Mesendoderm (in vitro differentiated cells): ENCODE data around the gene RIPOR3.

Source experiments
- DNase-seq: peaks from one replicate; pipeline ENCODE4 v3.0.0; 2013
- H2AK5ac ChIP-seq: 2 replicates; pipeline ENCODE4 v1.6.1; 2013; ENCODE audit warnings: low read length, inconsistent platforms
- H2BK120ac ChIP-seq: 2 replicates; pipeline ENCODE4 v1.6.1; 2013; ENCODE audit warnings: low read depth, mild to moderate bottlenecking, low read length, moderate library complexity, mixed read lengths
- H2BK15ac ChIP-seq: replicated peaks from 2 replicates; pipeline ENCODE4 v1.6.1; 2013; ENCODE audit warnings: low read depth, mild to moderate bottlenecking, moderate library complexity
- H2BK5ac ChIP-seq: 2 replicates; pipeline ENCODE4 v1.6.1; 2013; ENCODE audit warnings: low read length, inconsistent platforms
- H3K18ac ChIP-seq: 2 replicates; pipeline ENCODE4 v1.6.1; 2013; ENCODE audit warnings: mild to moderate bottlenecking, low read length, mixed read lengths
- H3K23ac ChIP-seq: one replicate; pipeline ENCODE4 v1.6.1; 2013; ENCODE audit warnings: low read length
- H3K27ac ChIP-seq: 2 replicates; pipeline ENCODE4 v1.5.1; 2013; ENCODE audit warnings: low read depth, mild to moderate bottlenecking, inconsistent platforms, low read length, moderate library complexity
- H3K27me3 ChIP-seq: 2 replicates; pipeline ENCODE4 v1.6.1; 2013; ENCODE audit warnings: low read length, control low read depth, mild to moderate bottlenecking, inconsistent platforms; ENCODE audit not compliant: insufficient read depth, poor library complexity
- H3K36me3 ChIP-seq: 2 replicates; pipeline ENCODE4 v1.6.1; 2013; ENCODE audit warnings: low read length, inconsistent platforms; ENCODE audit not compliant: control insufficient read depth, insufficient read depth
- H3K4ac ChIP-seq: one replicate; pipeline ENCODE4 v1.6.1; 2013; ENCODE audit warnings: low read depth, mild to moderate bottlenecking, low read length, moderate library complexity
- H3K4me1 ChIP-seq: 2 replicates; pipeline ENCODE4 v1.6.1; 2013; ENCODE audit warnings: low read depth, low read length, inconsistent platforms; ENCODE audit not compliant: control insufficient read depth
- H3K4me2 ChIP-seq: 2 replicates; pipeline ENCODE4 v1.6.1; 2013; ENCODE audit warnings: low read length
- H3K4me3 ChIP-seq: 2 replicates; pipeline ENCODE4 v1.5.1; 2013; ENCODE audit warnings: mild to moderate bottlenecking, low read length
- H3K56ac ChIP-seq: one replicate; pipeline ENCODE4 v1.6.1; 2013; ENCODE audit warnings: low read length
- H3K79me1 ChIP-seq: 2 replicates; pipeline ENCODE4 v1.6.1; 2013; ENCODE audit warnings: low read length, inconsistent platforms
- H3K79me2 ChIP-seq: 2 replicates; pipeline ENCODE4 v1.6.1; 2013; ENCODE audit warnings: mild to moderate bottlenecking, low read length; ENCODE audit not compliant: control insufficient read depth, insufficient read depth
- H3K9ac ChIP-seq: 2 replicates; pipeline ENCODE4 v1.6.1; 2013; ENCODE audit warnings: low read length, inconsistent platforms
- H4K5ac ChIP-seq: one replicate; pipeline ENCODE4 v1.6.1; 2013; ENCODE audit warnings: low read length
- H4K8ac ChIP-seq: one replicate; pipeline ENCODE4 v1.6.1; 2013; ENCODE audit warnings: low read depth, mild to moderate bottlenecking, control low read depth, low read length, moderate library complexity
- WGBS: extraction: QIAGEN DNeasy Blood & Tissue Kit; methylation state at CpG from one replicate; pipeline ENCODE4 v1.1.7; 2013; ENCODE audit warnings: low lambda C conversion rate, missing lambda C conversion rate; ENCODE audit not compliant: insufficient coverage; ENCODE audit errors: extremely low coverage; 5-methylcytosine and 5-hydroxymethylcytosine counted together

RIPOR3 gene

DNA sequence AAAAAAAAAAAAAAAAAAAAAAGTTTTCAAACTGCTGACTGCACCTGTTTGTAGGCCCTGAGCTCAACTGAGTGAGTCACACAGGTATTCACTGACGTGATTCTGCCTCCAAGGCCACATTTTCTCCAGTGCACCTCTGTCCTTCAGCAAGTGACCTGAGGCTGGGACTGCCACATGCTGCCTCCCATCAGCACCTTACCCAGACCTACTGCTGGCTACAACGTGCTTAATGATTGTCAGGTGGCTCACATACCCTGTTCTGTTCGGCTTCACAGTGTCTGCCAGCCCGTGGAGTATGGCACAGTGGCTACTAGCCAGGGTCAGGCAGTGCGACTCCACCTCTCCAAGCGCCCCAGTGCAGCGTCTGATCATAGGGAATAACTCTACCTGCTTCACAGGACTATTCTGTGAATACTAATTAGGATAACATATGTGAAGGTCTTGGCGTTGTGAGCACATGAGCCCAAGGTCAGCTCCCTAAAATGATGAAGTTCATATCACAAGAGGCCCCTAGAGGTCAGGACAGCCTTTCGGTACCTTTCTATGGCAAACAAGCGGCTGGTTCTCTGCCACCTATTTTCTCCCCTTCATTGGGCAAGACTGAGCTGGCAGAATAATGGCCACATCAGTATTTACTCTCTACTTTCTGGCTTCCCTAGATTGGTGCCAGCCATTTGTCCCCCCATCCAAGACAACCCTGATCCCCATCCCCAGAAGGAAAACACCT is 28.1 kb downstream of the RIPOR3 start:
- no peaks in the 10 kb centered on the region for H3K36me3 ChIP-seq
- no peak overlapping the region for H3K4me2 ChIP-seq
- H3K9ac ChIP-seq = no peak overlapping the region
- no peak overlapping the region for H2BK120ac ChIP-seq
- H4K5ac ChIP-seq = no peak overlapping the region
- no peaks in the 10 kb centered on the region for H3K4me1 ChIP-seq
- no peak overlapping the region for H2BK5ac ChIP-seq
- no peak overlapping the region for H3K4me3 ChIP-seq
- H3K23ac ChIP-seq = no peak overlapping the region
- H3K18ac ChIP-seq = no peak overlapping the region
- WGBS = no CpG with 5 or more reads among the region's 10 CpGs
- no peaks in the 10 kb centered on the region for H3K79me2 ChIP-seq
- no peaks in the 10 kb centered on the region for H3K79me1 ChIP-seq
- H3K4ac ChIP-seq = no peak overlapping the region
- no peak overlapping the region for H3K27ac ChIP-seq
- no peak overlapping the region for H3K56ac ChIP-seq
- no peak overlapping the region for H2AK5ac ChIP-seq
- H3K27me3 ChIP-seq = no peaks in the 10 kb centered on the region
- H2BK15ac ChIP-seq = no peak overlapping the region
- peak; percentile 64 for DNase-seq
- H4K8ac ChIP-seq = no peak overlapping the region

DNA sequence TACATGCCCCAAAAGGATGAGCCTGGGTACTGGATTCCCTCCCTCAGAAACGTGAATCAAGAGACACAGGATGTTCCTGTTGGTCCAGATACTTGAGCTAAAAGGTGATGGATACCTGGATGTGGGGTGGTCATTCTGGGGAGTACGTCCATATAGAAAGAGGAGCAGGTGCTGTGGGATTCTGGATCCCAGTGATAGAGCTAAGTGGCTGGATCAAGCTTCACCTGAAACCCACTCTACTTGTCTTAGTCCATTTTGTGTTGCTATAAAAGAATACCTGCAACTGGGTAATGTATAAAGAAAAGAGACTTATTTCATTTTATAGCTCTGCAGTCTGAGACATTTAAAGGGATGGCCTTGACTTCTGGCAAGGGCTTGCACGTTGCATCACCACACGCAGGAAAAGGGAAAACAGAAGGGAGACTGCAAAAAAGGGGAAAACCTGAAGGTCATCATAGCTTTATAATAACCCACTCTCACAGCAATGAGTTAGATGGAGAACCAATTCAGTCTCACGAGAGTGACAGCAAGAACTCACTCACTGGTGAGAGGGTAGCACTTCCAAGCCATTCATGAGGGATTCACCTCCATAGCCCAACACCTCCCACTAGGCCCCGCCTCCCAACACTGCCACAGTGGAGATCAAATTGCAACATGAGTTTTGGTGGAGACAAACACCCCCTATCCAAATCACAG is 31.2 kb downstream of the RIPOR3 start:
- H2BK120ac ChIP-seq = no peak overlapping the region
- no peak overlapping the region for H3K9ac ChIP-seq
- H4K8ac ChIP-seq = no peak overlapping the region
- H3K18ac ChIP-seq = no peak overlapping the region
- no peak overlapping the region for H2BK5ac ChIP-seq
- H3K79me2 ChIP-seq = no peaks in the 10 kb centered on the region
- no peak overlapping the region for H3K23ac ChIP-seq
- no CpG with 5 or more reads among the region's 6 CpGs for WGBS
- no peak overlapping the region for H3K4me2 ChIP-seq
- no peaks in the 10 kb centered on the region for H3K36me3 ChIP-seq
- H3K4ac ChIP-seq = no peak overlapping the region
- H3K4me1 ChIP-seq = no peaks in the 10 kb centered on the region
- H2AK5ac ChIP-seq = no peak overlapping the region
- no peak overlapping the region for H3K4me3 ChIP-seq
- no peak overlapping the region for H3K56ac ChIP-seq
- no peak overlapping the region for H2BK15ac ChIP-seq
- H4K5ac ChIP-seq = no peak overlapping the region
- H3K79me1 ChIP-seq = no peaks in the 10 kb centered on the region
- no peaks in the 10 kb centered on the region for H3K27me3 ChIP-seq
- DNase-seq = no peak
- H3K27ac ChIP-seq = no peak overlapping the region

DNA sequence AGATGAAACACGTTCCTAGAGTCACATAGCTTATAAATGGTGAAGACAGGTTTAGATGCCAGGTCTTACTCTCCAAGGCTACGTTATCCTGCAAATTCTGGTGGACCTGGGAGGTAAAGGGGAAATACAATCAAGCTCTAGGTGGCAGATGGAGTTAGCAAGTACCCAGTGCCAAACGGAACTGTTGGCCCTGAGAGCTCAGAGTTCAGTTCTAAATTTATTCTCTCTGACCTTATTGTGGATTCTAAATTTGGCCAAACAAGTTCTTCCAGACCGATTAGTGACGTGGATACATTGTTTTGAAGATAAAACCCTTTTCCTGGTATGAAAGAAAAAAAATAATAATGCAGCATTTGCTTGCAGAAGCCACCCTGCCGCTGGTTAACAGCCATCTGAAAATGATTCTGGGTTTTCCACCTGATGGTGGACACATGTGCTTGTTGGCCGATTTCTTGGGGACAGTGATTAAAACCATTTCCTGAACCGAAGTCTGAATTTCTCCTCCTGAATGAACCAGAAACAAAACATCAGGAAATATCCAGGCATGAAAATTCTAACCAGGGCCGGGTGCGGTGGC is 32.5 kb downstream of the RIPOR3 start:
- Histone ChIP-seq H3K79me1 (no peaks in the 10 kb centered on the region), H4K5ac (no peak overlapping the region), H3K4me3 (no peak overlapping the region), H2BK5ac (no peak overlapping the region), H3K79me2 (no peaks in the 10 kb centered on the region), H3K56ac (no peak overlapping the region), H2BK120ac (no peak overlapping the region), H3K36me3 (no peaks in the 10 kb centered on the region), H3K9ac (no peak overlapping the region), H3K4me2 (no peak overlapping the region), H2AK5ac (no peak overlapping the region), H3K27me3 (no peaks in the 10 kb centered on the region), H3K4me1 (no peaks in the 10 kb centered on the region), H2BK15ac (no peak overlapping the region), H3K27ac (no peak overlapping the region), H3K18ac (no peak overlapping the region), H4K8ac (no peak overlapping the region), H3K23ac (no peak overlapping the region), H3K4ac (no peak overlapping the region)
- DNase-seq = no peak
- WGBS = no CpG with 5 or more reads among the region's 10 CpGs

DNA sequence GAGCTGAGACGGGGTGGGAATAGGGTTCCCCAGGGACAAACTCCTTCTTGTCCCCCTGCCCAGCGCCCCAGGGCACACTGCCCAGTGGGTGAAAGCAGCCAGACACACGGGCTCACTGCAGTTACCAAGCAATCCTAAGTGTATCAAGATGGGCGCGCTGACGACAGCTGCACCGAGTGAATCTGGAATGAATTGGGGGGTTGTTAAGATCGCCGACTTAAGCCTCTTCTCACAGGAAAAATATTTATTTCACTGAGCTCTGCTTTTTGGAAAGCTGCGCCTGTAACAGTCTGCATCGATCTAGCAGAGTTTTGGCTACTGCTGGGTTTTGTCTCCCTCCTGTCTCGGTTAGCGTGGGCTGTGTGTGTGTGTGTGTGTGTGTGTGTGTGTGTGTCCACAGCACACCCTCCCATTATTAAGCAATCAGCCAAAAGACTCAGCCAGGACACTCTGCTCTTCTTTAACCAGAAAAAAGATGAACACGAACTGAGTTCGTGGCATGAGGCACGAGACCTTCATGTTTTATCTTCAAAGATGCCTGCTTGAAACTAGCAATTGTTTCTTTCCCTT is 35.9 kb downstream of the RIPOR3 start:
- peak overlapping the region; percentile 56 for H3K56ac ChIP-seq
- no peak overlapping the region for H3K4me3 ChIP-seq
- no peaks in the 10 kb centered on the region for H3K79me1 ChIP-seq
- H3K27ac ChIP-seq = no peak overlapping the region
- no peaks in the 10 kb centered on the region for H3K27me3 ChIP-seq
- no CpG with 5 or more reads among the region's 16 CpGs for WGBS
- H2AK5ac ChIP-seq = no peak overlapping the region
- no peak overlapping the region for H4K5ac ChIP-seq
- peak overlapping the region; percentile 25 for H3K18ac ChIP-seq
- no peak overlapping the region for H3K23ac ChIP-seq
- no peaks in the 10 kb centered on the region for H3K79me2 ChIP-seq
- H3K4ac ChIP-seq = no peak overlapping the region
- H4K8ac ChIP-seq = no peak overlapping the region
- H3K9ac ChIP-seq = no peak overlapping the region
- H3K4me1 ChIP-seq = no peaks in the 10 kb centered on the region
- no peak overlapping the region for H2BK15ac ChIP-seq
- no peak overlapping the region for H3K4me2 ChIP-seq
- H3K36me3 ChIP-seq = no peaks in the 10 kb centered on the region
- no peak for DNase-seq
- H2BK5ac ChIP-seq = no peak overlapping the region
- no peak overlapping the region for H2BK120ac ChIP-seq

DNA sequence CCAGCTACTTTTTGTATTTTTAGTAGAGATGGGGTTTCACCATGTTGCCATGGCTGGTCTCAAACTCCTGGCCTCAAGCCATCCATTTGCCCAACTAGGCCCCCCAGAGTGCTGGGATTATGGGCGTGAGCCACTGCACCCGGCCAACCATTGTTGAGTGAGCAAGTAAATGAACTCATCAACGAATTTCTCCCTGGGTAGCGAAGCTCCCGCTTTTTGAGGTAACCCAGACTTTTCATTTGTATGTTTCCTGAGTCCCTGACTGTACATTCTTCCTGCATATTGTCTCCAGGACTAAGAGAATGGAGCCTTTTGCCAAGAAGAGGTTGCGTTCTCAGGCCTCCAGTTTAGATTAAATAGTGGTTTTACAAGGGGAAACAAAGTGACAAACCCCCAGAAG is 36.4 kb downstream of the RIPOR3 start:
- no peaks in the 10 kb centered on the region for H3K79me1 ChIP-seq
- H3K18ac ChIP-seq = peak overlapping the region; percentile 25
- H2BK120ac ChIP-seq = no peak overlapping the region
- H4K5ac ChIP-seq = no peak overlapping the region
- H3K4ac ChIP-seq = no peak overlapping the region
- no peak overlapping the region for H3K27ac ChIP-seq
- H3K9ac ChIP-seq = no peak overlapping the region
- no peak overlapping the region for H3K4me2 ChIP-seq
- no peak overlapping the region for H3K23ac ChIP-seq
- peak overlapping the region; percentile 40 for H3K56ac ChIP-seq
- no peak overlapping the region for H4K8ac ChIP-seq
- no peaks in the 10 kb centered on the region for H3K36me3 ChIP-seq
- no peaks in the 10 kb centered on the region for H3K79me2 ChIP-seq
- H3K4me3 ChIP-seq = no peak overlapping the region
- WGBS = no CpG with 5 or more reads among the region's 6 CpGs
- DNase-seq = no peak
- no peak overlapping the region for H2AK5ac ChIP-seq
- H3K27me3 ChIP-seq = no peaks in the 10 kb centered on the region
- no peaks in the 10 kb centered on the region for H3K4me1 ChIP-seq
- no peak overlapping the region for H2BK15ac ChIP-seq
- no peak overlapping the region for H2BK5ac ChIP-seq
